NB4 (cell line): ENCODE results near the gene TMEM14A.

Experiments
- CTCF ChIP-seq: IDR thresholded peaks from one replicate; pipeline ENCODE4 v1.5.1; 2012; ENCODE audit warnings: low read depth, low read length
- MAX ChIP-seq: IDR thresholded peaks from 2 replicates; pipeline ENCODE4 v1.6.1; 2011; ENCODE audit warnings: low read depth, low read length
- MYC ChIP-seq: IDR thresholded peaks from 2 replicates; pipeline ENCODE4 v1.6.1; 2011; ENCODE audit warnings: low read depth, low read length
- POLR2A ChIP-seq: IDR thresholded peaks from 2 replicates; pipeline ENCODE4 v1.6.1; 2011; ENCODE audit warnings: mild to moderate bottlenecking; ENCODE audit not compliant: insufficient read length; ENCODE audit errors: extremely low read depth

GRCh38 chr6:52661551-52661950 lies 9.4 kb upstream of the TMEM14A start:
- TF ChIP-seq CTCF (no peak), POLR2A (no peak), MAX (no peak), MYC (no peak)
